Thoracic aorta (tissue), 2 donors: ENCODE results near the gene HDAC9. TPM values are rescaled to one million over a fixed set of nuclear protein-coding genes. Genes with fewer than 3 reads are reported as not detected.

Experiments
- ATAC-seq: fragments of 150-250 bp; one replicate; pipeline ENCODE4 v1.8.0; 2017; ENCODE audit warnings: low read depth; ENCODE audit not compliant: insufficient number of reproducible peaks, low FRiP score
- DNase-seq: peaks from one replicate; pipeline ENCODE4 v3.0.0-alpha.2; 2020; ENCODE audit warnings: low spot score
- H3K27ac ChIP-seq, 2 donors: fragments of 200-600 bp; sonication (generic); 1 replicate in 1 of 2; 2 replicates in 1 of 2; pipeline ENCODE4 v1.5.1; 2016; ENCODE audit warnings: mild to moderate bottlenecking in 2 of 2, moderate library complexity in 2 of 2
- H3K27me3 ChIP-seq: fragments of 200-600 bp; sonication (generic); replicated peaks from 2 replicates; pipeline ENCODE4 v1.6.0; 2016; ENCODE audit warnings: mild to moderate bottlenecking; ENCODE audit not compliant: insufficient read depth
- H3K36me3 ChIP-seq: fragments of 200-600 bp; sonication (generic); one replicate; pipeline ENCODE4 v1.5.1; 2016
- H3K4me1 ChIP-seq, 2 donors: fragments of 200-600 bp; sonication (generic); 1 replicate in 1 of 2; 2 replicates in 1 of 2; pipeline versions ENCODE4 v1.5.1 to v1.6.0; 2016; ENCODE audit warnings: low read depth in 2 of 2, mild to moderate bottlenecking in 1 of 2; ENCODE audit not compliant: control insufficient read depth in 1 of 2
- H3K4me3 ChIP-seq: fragments of 200-600 bp; sonication (generic); 2 replicates; pipeline ENCODE4 v1.5.1; 2016; ENCODE audit warnings: mild to moderate bottlenecking
- H3K9me3 ChIP-seq: fragments of 200-600 bp; sonication (generic); 2 replicates; pipeline ENCODE4 v1.5.1; 2016
- CTCF ChIP-seq: fragments of 200-600 bp; sonication (generic); IDR thresholded peaks from one replicate; pipeline ENCODE4 v1.5.1; 2019; ENCODE audit warnings: antibody characterized with exemption
- total RNA-seq, 2 donors: library from RNA; depleted of rRNA; stranded (reverse); fragments of >200 nt; gene quantifications; one replicate each; pipeline versions ENCODE4 v1.1.0 to v1.2.3, GENCODE V29; 2016

The HDAC9 gene
- total RNA-seq, 2 donors from 2014 or later, result 64.1 to 81.6 TPM

- no peak for TF ChIP-seq CTCF
- peaks cover 14% of the 10 kb centered on the region for H3K9me3 ChIP-seq
- no peaks in the 10 kb centered on the region for H3K27me3 ChIP-seq
- no peaks in the 10 kb centered on the region for H3K36me3 ChIP-seq
- H3K4me3 ChIP-seq, result no peak overlapping the region
- no peak for ATAC-seq
- H3K27ac ChIP-seq, result no peak overlapping the region
- DNase-seq, result no peak
- H3K4me1 ChIP-seq, result peaks cover 2 to 13% of the 10 kb centered on the region in 2 donors
Observed at GRCh38 chr7:18815261-18815960, 319.9 kb downstream of the HDAC9 start.

- Histone ChIP-seq H3K4me3 (no peak overlapping the region), H3K27me3 (no peaks in the 10 kb centered on the region), H3K4me1 (peaks cover 2 to 13% of the 10 kb centered on the region in 2 donors), H3K27ac (no peak overlapping the region), H3K9me3 (no peaks in the 10 kb centered on the region), H3K36me3 (no peaks in the 10 kb centered on the region)
- ATAC-seq (no peak), DNase-seq (no peak)
- no peak for TF ChIP-seq CTCF
Observed at GRCh38 chr7:18820981-18821380, 325.4 kb downstream of the HDAC9 start.

- no peak overlapping the region for H3K4me3 ChIP-seq
- no peaks in the 10 kb centered on the region for H3K27me3 ChIP-seq
- no peak overlapping the region for H3K27ac ChIP-seq
- no peak for TF ChIP-seq CTCF
- no peak for ATAC-seq
- DNase-seq, result no peak
- peaks cover 2 to 13% of the 10 kb centered on the region in 2 donors for H3K4me1 ChIP-seq
- no peaks in the 10 kb centered on the region for H3K9me3 ChIP-seq
- H3K36me3 ChIP-seq, result no peaks in the 10 kb centered on the region
Observed at GRCh38 chr7:18821554-18821953, 326.0 kb downstream of the HDAC9 start.

GRCh38 chr7:18824157-18824556, 328.6 kb downstream of the HDAC9 start:
- TF ChIP-seq CTCF, result no peak
- Histone ChIP-seq H3K36me3 (no peaks in the 10 kb centered on the region), H3K4me1 (peaks cover 0 to 6% of the 10 kb centered on the region in 2 donors), H3K27me3 (no peaks in the 10 kb centered on the region), H3K9me3 (no peaks in the 10 kb centered on the region), H3K4me3 (no peak overlapping the region), H3K27ac (no peak overlapping the region)
- DNase-seq (no peak), ATAC-seq (no peak)

- no peaks in the 10 kb centered on the region for H3K9me3 ChIP-seq
- H3K27ac ChIP-seq, result no peak overlapping the region
- peaks cover 0 to 4% of the 10 kb centered on the region in 2 donors for H3K4me1 ChIP-seq
- ATAC-seq, result no peak
- H3K27me3 ChIP-seq, result no peaks in the 10 kb centered on the region
- DNase-seq, result no peak
- H3K36me3 ChIP-seq, result no peaks in the 10 kb centered on the region
- H3K4me3 ChIP-seq, result no peak overlapping the region
- TF ChIP-seq CTCF, result no peak
Observed at GRCh38 chr7:18828260-18828993, 332.9 kb downstream of the HDAC9 start.
